HEK293 (cell line): ENCODE data around the gene RRP1.
A peak's percentile ranks its signal among the peaks of the same experiment; 100 is the strongest.

Experiments used
- KLF7 ChIP-seq: fragments of 450-650 bp; formaldehyde crosslinking; IDR thresholded peaks from 2 replicates; pipeline ENCODE4 v1.5.1; 2016; ENCODE audit warnings: missing biosample characterization, missing genetic modification characterization, borderline replicate concordance
- KLF9 ChIP-seq: fragments of 450-650 bp; formaldehyde crosslinking; IDR thresholded peaks from 2 replicates; pipeline ENCODE4 v1.5.1; 2016; ENCODE audit warnings: missing biosample characterization, missing genetic modification characterization, low read depth
- OVOL3 ChIP-seq: fragments of 450-650 bp; formaldehyde crosslinking; IDR thresholded peaks from 2 replicates; pipeline ENCODE4 v1.5.1; 2016; ENCODE audit warnings: missing biosample characterization, missing genetic modification characterization
- PRDM10 ChIP-seq: fragments of 450-650 bp; formaldehyde crosslinking; IDR thresholded peaks from 2 replicates; pipeline ENCODE4 v1.5.1; 2016; ENCODE audit warnings: missing biosample characterization, missing genetic modification characterization
- TCF7L2 ChIP-seq: IDR thresholded peaks from 2 replicates; pipeline ENCODE4 v1.6.1; 2011; ENCODE audit warnings: low read depth, mild to moderate bottlenecking, inconsistent platforms, low read length, moderate library complexity, borderline replicate concordance
- ZBTB10 ChIP-seq: fragments of 450-650 bp; formaldehyde crosslinking; IDR thresholded peaks from 2 replicates; pipeline ENCODE4 v1.5.1; 2016; ENCODE audit warnings: missing biosample characterization, missing genetic modification characterization
- ZFP37 ChIP-seq: fragments of 450-650 bp; formaldehyde crosslinking; IDR thresholded peaks from 2 replicates; pipeline ENCODE4 v1.5.1; 2016; ENCODE audit warnings: missing biosample characterization, missing genetic modification characterization
- ZFP69B ChIP-seq: fragments of 450-650 bp; formaldehyde crosslinking; IDR thresholded peaks from 2 replicates; pipeline ENCODE4 v1.5.1; 2016; ENCODE audit warnings: missing biosample characterization, missing genetic modification characterization
- ZNF114 ChIP-seq: fragments of 450-650 bp; formaldehyde crosslinking; IDR thresholded peaks from 2 replicates; pipeline ENCODE4 v1.5.0; 2017; ENCODE audit warnings: missing biosample characterization, missing genetic modification characterization
- ZNF157 ChIP-seq: fragments of 450-650 bp; formaldehyde crosslinking; IDR thresholded peaks from 2 replicates; pipeline ENCODE4 v1.5.1; 2016; ENCODE audit warnings: missing biosample characterization, missing genetic modification characterization
- ZNF184 ChIP-seq: fragments of 450-650 bp; IDR thresholded peaks from 2 replicates; pipeline ENCODE4 v1.5.1; 2018; ENCODE audit warnings: missing biosample characterization, mild to moderate bottlenecking, missing genetic modification characterization
- ZNF280D ChIP-seq: fragments of 450-650 bp; formaldehyde crosslinking; IDR thresholded peaks from 2 replicates; pipeline ENCODE4 v1.5.1; 2016; ENCODE audit warnings: missing biosample characterization, missing genetic modification characterization
- ZNF362 ChIP-seq: fragments of 450-650 bp; formaldehyde crosslinking; IDR thresholded peaks from 2 replicates; pipeline ENCODE4 v1.5.1; 2016; ENCODE audit warnings: missing biosample characterization, missing genetic modification characterization
- ZNF394 ChIP-seq: fragments of 450-650 bp; formaldehyde crosslinking; IDR thresholded peaks from 2 replicates; pipeline ENCODE4 v1.5.1; 2016; ENCODE audit warnings: missing biosample characterization, missing genetic modification characterization, mild to moderate bottlenecking, moderate library complexity, borderline replicate concordance
- ZNF423 ChIP-seq: fragments of 450-650 bp; formaldehyde crosslinking; IDR thresholded peaks from 2 replicates; pipeline ENCODE4 v1.5.1; 2016; ENCODE audit warnings: missing biosample characterization, missing genetic modification characterization
- ZNF426 ChIP-seq: fragments of 450-650 bp; formaldehyde crosslinking; IDR thresholded peaks from 2 replicates; pipeline ENCODE4 v1.5.1; 2017; ENCODE audit warnings: missing biosample characterization, missing genetic modification characterization, mild to moderate bottlenecking, inconsistent platforms, moderate library complexity
- ZNF510 ChIP-seq: fragments of 450-650 bp; formaldehyde crosslinking; IDR thresholded peaks from 2 replicates; pipeline ENCODE4 v1.5.1; 2018; ENCODE audit warnings: mild to moderate bottlenecking, missing genetic modification characterization, missing biosample characterization; ENCODE audit not compliant: insufficient replicate concordance
- ZNF530 ChIP-seq: fragments of 450-650 bp; formaldehyde crosslinking; IDR thresholded peaks from 2 replicates; pipeline ENCODE4 v1.5.1; 2016; ENCODE audit warnings: low read depth, missing biosample characterization, missing genetic modification characterization
- ZNF544 ChIP-seq: fragments of 450-650 bp; formaldehyde crosslinking; IDR thresholded peaks from 2 replicates; pipeline ENCODE4 v1.5.0; 2017; ENCODE audit warnings: missing biosample characterization, missing genetic modification characterization
- ZNF621 ChIP-seq: fragments of 450-650 bp; formaldehyde crosslinking; IDR thresholded peaks from 2 replicates; pipeline ENCODE4 v1.5.1; 2017; ENCODE audit warnings: missing biosample characterization, missing genetic modification characterization
- ZNF768 ChIP-seq: fragments of 450-650 bp; formaldehyde crosslinking; IDR thresholded peaks from 2 replicates; pipeline ENCODE4 v1.5.1; 2018; ENCODE audit warnings: missing biosample characterization, mild to moderate bottlenecking, missing genetic modification characterization
- ZNF837 ChIP-seq: fragments of 450-650 bp; formaldehyde crosslinking; IDR thresholded peaks from 2 replicates; pipeline ENCODE4 v1.5.1; 2016; ENCODE audit warnings: missing biosample characterization, missing genetic modification characterization
- TF ChIP-seq, protein P1 (sequence below): fragments of 450-650 bp; formaldehyde crosslinking; IDR thresholded peaks from 2 replicates; pipeline ENCODE4 v1.5.1; 2017; ENCODE audit warnings: missing biosample characterization, missing genetic modification characterization
- TF ChIP-seq, protein P2 (sequence below): fragments of 450-650 bp; formaldehyde crosslinking; IDR thresholded peaks from 2 replicates; pipeline ENCODE4 v1.5.1; 2016; ENCODE audit warnings: missing biosample characterization, missing genetic modification characterization

RRP1 gene

GRCh38 chr21:43789276-43790009 is at the start of gene RRP1 (continued):
- no peak for TF ChIP-seq ZNF280D (tag by site-specific recombination)
- TF ChIP-seq ZNF157 (tag by site-specific recombination): no peak
- no peak for TF ChIP-seq ZNF394 (tag by site-specific recombination)
- TF ChIP-seq TCF7L2: no peak; the same call in 1 of the 2 replicates
- TF ChIP-seq PRDM10 (tag by site-specific recombination): peak; percentile 60; the same call in 1 of the 2 replicates
- TF ChIP-seq, protein P1, sequence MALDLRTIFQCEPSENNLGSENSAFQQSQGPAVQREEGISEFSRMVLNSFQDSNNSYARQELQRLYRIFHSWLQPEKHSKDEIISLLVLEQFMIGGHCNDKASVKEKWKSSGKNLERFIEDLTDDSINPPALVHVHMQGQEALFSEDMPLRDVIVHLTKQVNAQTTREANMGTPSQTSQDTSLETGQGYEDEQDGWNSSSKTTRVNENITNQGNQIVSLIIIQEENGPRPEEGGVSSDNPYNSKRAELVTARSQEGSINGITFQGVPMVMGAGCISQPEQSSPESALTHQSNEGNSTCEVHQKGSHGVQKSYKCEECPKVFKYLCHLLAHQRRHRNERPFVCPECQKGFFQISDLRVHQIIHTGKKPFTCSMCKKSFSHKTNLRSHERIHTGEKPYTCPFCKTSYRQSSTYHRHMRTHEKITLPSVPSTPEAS (tag by site-specific recombination): no peak
- no peak for TF ChIP-seq ZNF621 (tag by site-specific recombination)
- TF ChIP-seq ZNF426 (tag by site-specific recombination): no peak
- TF ChIP-seq, protein P2, sequence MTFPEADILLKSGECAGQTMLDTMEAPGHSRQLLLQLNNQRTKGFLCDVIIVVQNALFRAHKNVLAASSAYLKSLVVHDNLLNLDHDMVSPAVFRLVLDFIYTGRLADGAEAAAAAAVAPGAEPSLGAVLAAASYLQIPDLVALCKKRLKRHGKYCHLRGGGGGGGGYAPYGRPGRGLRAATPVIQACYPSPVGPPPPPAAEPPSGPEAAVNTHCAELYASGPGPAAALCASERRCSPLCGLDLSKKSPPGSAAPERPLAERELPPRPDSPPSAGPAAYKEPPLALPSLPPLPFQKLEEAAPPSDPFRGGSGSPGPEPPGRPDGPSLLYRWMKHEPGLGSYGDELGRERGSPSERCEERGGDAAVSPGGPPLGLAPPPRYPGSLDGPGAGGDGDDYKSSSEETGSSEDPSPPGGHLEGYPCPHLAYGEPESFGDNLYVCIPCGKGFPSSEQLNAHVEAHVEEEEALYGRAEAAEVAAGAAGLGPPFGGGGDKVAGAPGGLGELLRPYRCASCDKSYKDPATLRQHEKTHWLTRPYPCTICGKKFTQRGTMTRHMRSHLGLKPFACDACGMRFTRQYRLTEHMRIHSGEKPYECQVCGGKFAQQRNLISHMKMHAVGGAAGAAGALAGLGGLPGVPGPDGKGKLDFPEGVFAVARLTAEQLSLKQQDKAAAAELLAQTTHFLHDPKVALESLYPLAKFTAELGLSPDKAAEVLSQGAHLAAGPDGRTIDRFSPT (tag by site-specific recombination): no peak
- TF ChIP-seq ZNF510: no peak
- no peak for TF ChIP-seq OVOL3
- no peak for TF ChIP-seq ZNF530
- peak; percentile 89 for TF ChIP-seq KLF9
- no peak; the same call in 1 of the 2 replicates for TF ChIP-seq KLF7 (tag by site-specific recombination)
- peak; percentile 59; the same call in 1 of the 2 replicates for TF ChIP-seq ZNF423
- TF ChIP-seq ZFP37 (tag by site-specific recombination): no peak
- TF ChIP-seq ZNF184 (tag by site-specific recombination): peak; percentile 83; the same call in 1 of the 2 replicates
- TF ChIP-seq ZBTB10 (tag by site-specific recombination): no peak
- no peak for TF ChIP-seq ZFP69B (tag by site-specific recombination)
- TF ChIP-seq ZNF768 (tag by site-specific recombination): no peak
- no peak for TF ChIP-seq ZNF362
- TF ChIP-seq ZNF837: no peak
- no peak for TF ChIP-seq ZNF114 (tag by site-specific recombination)
- TF ChIP-seq ZNF544 (tag by site-specific recombination): no peak
